ENCODE data around the gene KDM4C. TPM values are rescaled to one million over a fixed set of nuclear protein-coding genes. Genes with fewer than 3 reads are reported as not detected.

KDM4C gene
- total RNA-seq, 1 donor from 2014 or later = 46.0 TPM

GRCh38 chr9:7037176-7037575, 279.4 kb downstream of the KDM4C start:
- DNase-seq (ENCODE audit: low spot score) = no peak

GRCh38 chr9:7042124-7042523, 284.4 kb downstream of the KDM4C start:
- no peak for DNase-seq (ENCODE audit: low spot score)

- DNase-seq (ENCODE audit: low spot score) = no peak
Measured at GRCh38 chr9:7045361-7045760, 287.6 kb downstream of the KDM4C start.

GRCh38 chr9:7051711-7052110, 293.9 kb downstream of the KDM4C start:
- DNase-seq (ENCODE audit: low spot score) = no peak

GRCh38 chr9:7053903-7054302, 296.1 kb downstream of the KDM4C start:
- DNase-seq (ENCODE audit: low spot score) = no peak

- DNase-seq (ENCODE audit: low spot score) = no peak
Measured at GRCh38 chr9:7055171-7055903, 297.6 kb downstream of the KDM4C start.

GRCh38 chr9:7056254-7056653, 298.5 kb downstream of the KDM4C start:
- DNase-seq (ENCODE audit: low spot score) = peak; percentile 18

GRCh38 chr9:7058473-7058872, 300.7 kb downstream of the KDM4C start:
- DNase-seq (ENCODE audit: low spot score) = no peak

GRCh38 chr9:7067169-7067568, 309.4 kb downstream of the KDM4C start:
- no peak for DNase-seq (ENCODE audit: low spot score)

GRCh38 chr9:7071916-7072315, 314.1 kb downstream of the KDM4C start:
- DNase-seq (ENCODE audit: low spot score) = no peak

- no peak for DNase-seq (ENCODE audit: low spot score)
Measured at GRCh38 chr9:7073706-7074105, 315.9 kb downstream of the KDM4C start.

- no peak for DNase-seq (ENCODE audit: low spot score)
Measured at GRCh38 chr9:7075154-7075553, 317.4 kb downstream of the KDM4C start.

- DNase-seq (ENCODE audit: low spot score) = no peak
Measured at GRCh38 chr9:7079051-7079450, 321.3 kb downstream of the KDM4C start.

- DNase-seq (ENCODE audit: low spot score) = no peak
Measured at GRCh38 chr9:7081065-7081600, 323.4 kb downstream of the KDM4C start.

- no peak for DNase-seq (ENCODE audit: low spot score)
Measured at GRCh38 chr9:7083192-7083591, 325.4 kb downstream of the KDM4C start.

GRCh38 chr9:7085357-7085756, 327.6 kb downstream of the KDM4C start:
- DNase-seq (ENCODE audit: low spot score) = no peak

GRCh38 chr9:7086389-7086788, 328.6 kb downstream of the KDM4C start:
- no peak for DNase-seq (ENCODE audit: low spot score)

- peak; percentile 4 for DNase-seq (ENCODE audit: low spot score)
Measured at GRCh38 chr9:7088611-7089010, 330.8 kb downstream of the KDM4C start.

GRCh38 chr9:7089406-7090193, 331.8 kb downstream of the KDM4C start:
- DNase-seq (ENCODE audit: low spot score) = peak; percentile 9

GRCh38 chr9:7093040-7093439, 335.3 kb downstream of the KDM4C start:
- no peak for DNase-seq (ENCODE audit: low spot score)

GRCh38 chr9:7094052-7094451, 336.3 kb downstream of the KDM4C start:
- DNase-seq (ENCODE audit: low spot score) = peak; percentile 28

- DNase-seq (ENCODE audit: low spot score) = no peak
Measured at GRCh38 chr9:7094576-7094975, 336.8 kb downstream of the KDM4C start.

- no peak for DNase-seq (ENCODE audit: low spot score)
Measured at GRCh38 chr9:7095058-7095457, 337.3 kb downstream of the KDM4C start.

Data from umbilical cord (tissue), 2 donors.